ENCODE data around the gene KCNT1.

KCNT1 gene

DNA sequence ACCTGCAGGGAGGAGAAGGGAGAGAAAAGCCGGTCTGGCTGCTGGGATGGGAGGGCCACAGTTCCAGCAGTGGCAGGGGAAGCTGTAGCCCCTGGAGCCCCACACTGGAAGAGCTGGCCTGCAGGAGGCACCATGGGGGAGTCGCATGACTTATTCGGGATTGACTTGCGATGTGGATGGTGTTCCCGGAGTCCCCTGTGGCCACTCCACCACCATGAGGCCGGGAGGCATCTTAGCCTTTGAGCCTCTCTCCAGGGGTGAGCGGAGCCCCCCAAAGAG lies 92.0 kb downstream of the KCNT1 start:
- Histone ChIP-seq H3K9me3 (ENCODE audit: severe bottlenecking) (no peaks in the 10 kb centered on the region), H3K4me1 (ENCODE audit: insufficient read depth, poor library complexity, severe bottlenecking) (no peaks in the 10 kb centered on the region), H3K4me3 (ENCODE audit: severe bottlenecking) (no peak overlapping the region), H3K27ac (ENCODE audit: poor library complexity, severe bottlenecking) (no peak overlapping the region), H3K27me3 (ENCODE audit: insufficient read depth, poor library complexity, severe bottlenecking) (no peaks in the 10 kb centered on the region), H3K36me3 (ENCODE audit: low read depth) (no peaks in the 10 kb centered on the region)
- ATAC-seq (ENCODE audit: low read depth), result no peak
- TF ChIP-seq, protein P1, sequence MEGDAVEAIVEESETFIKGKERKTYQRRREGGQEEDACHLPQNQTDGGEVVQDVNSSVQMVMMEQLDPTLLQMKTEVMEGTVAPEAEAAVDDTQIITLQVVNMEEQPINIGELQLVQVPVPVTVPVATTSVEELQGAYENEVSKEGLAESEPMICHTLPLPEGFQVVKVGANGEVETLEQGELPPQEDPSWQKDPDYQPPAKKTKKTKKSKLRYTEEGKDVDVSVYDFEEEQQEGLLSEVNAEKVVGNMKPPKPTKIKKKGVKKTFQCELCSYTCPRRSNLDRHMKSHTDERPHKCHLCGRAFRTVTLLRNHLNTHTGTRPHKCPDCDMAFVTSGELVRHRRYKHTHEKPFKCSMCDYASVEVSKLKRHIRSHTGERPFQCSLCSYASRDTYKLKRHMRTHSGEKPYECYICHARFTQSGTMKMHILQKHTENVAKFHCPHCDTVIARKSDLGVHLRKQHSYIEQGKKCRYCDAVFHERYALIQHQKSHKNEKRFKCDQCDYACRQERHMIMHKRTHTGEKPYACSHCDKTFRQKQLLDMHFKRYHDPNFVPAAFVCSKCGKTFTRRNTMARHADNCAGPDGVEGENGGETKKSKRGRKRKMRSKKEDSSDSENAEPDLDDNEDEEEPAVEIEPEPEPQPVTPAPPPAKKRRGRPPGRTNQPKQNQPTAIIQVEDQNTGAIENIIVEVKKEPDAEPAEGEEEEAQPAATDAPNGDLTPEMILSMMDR (IDR thresholded peaks at IDR 0.05; ENCODE audit: poor library complexity, severe bottlenecking), result no peak
- no peak for DNase-seq (ENCODE audit: low spot score)

DNA sequence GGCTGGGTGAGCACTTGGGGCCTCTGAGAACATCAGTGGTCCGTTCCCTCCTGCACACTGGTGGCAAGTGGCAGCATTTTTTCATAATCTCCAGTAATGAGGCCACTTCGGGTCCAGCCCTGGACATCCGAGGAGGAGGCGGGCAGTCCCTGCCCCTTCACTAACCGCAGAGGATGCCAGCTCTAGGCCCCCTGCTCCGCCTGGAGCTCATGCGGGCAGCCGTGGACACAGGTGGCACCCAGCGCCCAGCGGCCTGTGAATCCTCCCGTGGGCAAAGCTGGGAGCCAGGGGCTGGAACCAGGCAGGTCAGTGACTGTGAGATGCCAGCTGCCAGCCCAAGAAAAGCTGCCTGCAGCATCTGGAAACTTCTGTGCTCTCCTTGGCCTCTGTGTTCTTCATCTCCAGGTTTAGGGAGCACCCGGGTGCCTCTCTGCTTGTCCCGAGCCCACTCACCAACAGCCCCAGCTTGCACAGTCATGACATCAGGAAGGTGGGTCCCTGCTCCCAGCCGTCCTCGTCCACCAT lies 92.4 kb downstream of the KCNT1 start:
- H3K27me3 ChIP-seq (ENCODE audit: insufficient read depth, poor library complexity, severe bottlenecking), result no peaks in the 10 kb centered on the region
- H3K9me3 ChIP-seq (ENCODE audit: severe bottlenecking), result no peaks in the 10 kb centered on the region
- H3K36me3 ChIP-seq (ENCODE audit: low read depth), result no peaks in the 10 kb centered on the region
- no peaks in the 10 kb centered on the region for H3K4me1 ChIP-seq (ENCODE audit: insufficient read depth, poor library complexity, severe bottlenecking)
- no peak for DNase-seq (ENCODE audit: low spot score)
- TF ChIP-seq, protein P1 (IDR thresholded peaks at IDR 0.05; ENCODE audit: poor library complexity, severe bottlenecking), result no peak
- no peak for ATAC-seq (ENCODE audit: low read depth)
- no peak overlapping the region for H3K27ac ChIP-seq (ENCODE audit: poor library complexity, severe bottlenecking)
- no peak overlapping the region for H3K4me3 ChIP-seq (ENCODE audit: severe bottlenecking)

DNA sequence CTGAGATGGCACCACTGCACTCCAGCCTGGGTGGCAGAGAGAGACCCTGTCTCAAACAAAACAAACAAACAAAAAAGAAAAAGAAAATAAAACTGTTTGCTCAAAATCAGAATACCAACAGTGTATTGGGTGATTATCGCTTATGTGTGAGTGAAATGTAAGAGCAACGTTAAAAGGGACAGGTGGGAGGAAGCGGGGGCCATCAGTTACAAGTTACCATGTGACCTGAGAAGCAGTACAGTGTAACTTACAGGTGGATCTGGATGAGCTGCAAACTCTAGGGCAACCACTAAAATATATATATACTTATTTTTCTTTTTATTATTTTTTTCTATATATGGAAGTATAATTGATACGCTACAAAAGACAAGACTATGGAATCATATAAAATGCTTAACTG lies 93.4 kb downstream of the KCNT1 start:
- no peak overlapping the region for H3K27ac ChIP-seq (ENCODE audit: poor library complexity, severe bottlenecking)
- no peaks in the 10 kb centered on the region for H3K27me3 ChIP-seq (ENCODE audit: insufficient read depth, poor library complexity, severe bottlenecking)
- DNase-seq (ENCODE audit: low spot score) (no peak), ATAC-seq (ENCODE audit: low read depth) (no peak)
- TF ChIP-seq, protein P1 (IDR thresholded peaks at IDR 0.05; ENCODE audit: poor library complexity, severe bottlenecking), result no peak
- H3K4me1 ChIP-seq (ENCODE audit: insufficient read depth, poor library complexity, severe bottlenecking), result no peaks in the 10 kb centered on the region
- H3K4me3 ChIP-seq (ENCODE audit: severe bottlenecking), result no peak overlapping the region
- no peaks in the 10 kb centered on the region for H3K36me3 ChIP-seq (ENCODE audit: low read depth)
- no peaks in the 10 kb centered on the region for H3K9me3 ChIP-seq (ENCODE audit: severe bottlenecking)

DNA sequence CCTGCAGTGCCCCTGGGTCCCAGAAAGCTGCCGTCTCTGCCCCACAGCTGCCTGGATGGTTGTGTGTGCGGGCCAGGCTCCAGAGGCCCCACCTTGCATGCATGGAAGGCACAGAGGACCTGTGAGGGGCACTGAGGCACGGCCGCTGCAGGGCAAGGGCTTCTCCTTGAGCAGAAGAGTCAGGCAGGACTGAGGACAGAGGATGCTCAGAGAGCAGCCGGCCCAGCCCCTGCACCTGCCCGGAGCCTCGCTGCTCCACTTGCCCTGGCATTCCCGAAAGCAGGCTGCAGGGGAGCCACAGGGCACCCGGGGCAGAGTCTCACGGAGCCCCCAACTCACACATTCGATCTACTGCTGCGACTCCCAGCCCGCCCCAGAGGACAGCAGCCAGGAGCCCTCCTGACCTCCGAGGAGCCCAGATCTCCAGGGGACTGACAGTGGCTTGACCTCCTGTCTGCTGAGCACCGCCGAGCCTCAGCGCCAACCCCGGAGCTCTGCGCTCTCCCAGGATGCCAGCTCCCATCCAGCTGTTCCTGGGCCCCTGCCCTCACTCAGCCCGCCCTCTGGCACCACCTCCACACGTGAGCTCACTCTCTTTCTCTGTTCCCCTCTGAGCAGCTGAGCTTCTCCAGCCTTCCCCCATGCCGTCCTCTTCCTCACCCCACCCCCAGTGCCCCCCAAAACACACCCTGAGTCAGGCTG lies 95.0 kb downstream of the KCNT1 start:
- DNase-seq (ENCODE audit: low spot score), result no peak
- Histone ChIP-seq H3K27me3 (ENCODE audit: insufficient read depth, poor library complexity, severe bottlenecking) (no peaks in the 10 kb centered on the region), H3K4me3 (ENCODE audit: severe bottlenecking) (no peak overlapping the region), H3K4me1 (ENCODE audit: insufficient read depth, poor library complexity, severe bottlenecking) (no peaks in the 10 kb centered on the region), H3K36me3 (ENCODE audit: low read depth) (no peaks in the 10 kb centered on the region), H3K27ac (ENCODE audit: poor library complexity, severe bottlenecking) (no peak overlapping the region), H3K9me3 (ENCODE audit: severe bottlenecking) (no peaks in the 10 kb centered on the region)
- ATAC-seq (ENCODE audit: low read depth), result peak; percentile 34; the same call in 1 of the 3 replicates
- TF ChIP-seq, protein P1 (IDR thresholded peaks at IDR 0.05; ENCODE audit: poor library complexity, severe bottlenecking), result no peak

DNA sequence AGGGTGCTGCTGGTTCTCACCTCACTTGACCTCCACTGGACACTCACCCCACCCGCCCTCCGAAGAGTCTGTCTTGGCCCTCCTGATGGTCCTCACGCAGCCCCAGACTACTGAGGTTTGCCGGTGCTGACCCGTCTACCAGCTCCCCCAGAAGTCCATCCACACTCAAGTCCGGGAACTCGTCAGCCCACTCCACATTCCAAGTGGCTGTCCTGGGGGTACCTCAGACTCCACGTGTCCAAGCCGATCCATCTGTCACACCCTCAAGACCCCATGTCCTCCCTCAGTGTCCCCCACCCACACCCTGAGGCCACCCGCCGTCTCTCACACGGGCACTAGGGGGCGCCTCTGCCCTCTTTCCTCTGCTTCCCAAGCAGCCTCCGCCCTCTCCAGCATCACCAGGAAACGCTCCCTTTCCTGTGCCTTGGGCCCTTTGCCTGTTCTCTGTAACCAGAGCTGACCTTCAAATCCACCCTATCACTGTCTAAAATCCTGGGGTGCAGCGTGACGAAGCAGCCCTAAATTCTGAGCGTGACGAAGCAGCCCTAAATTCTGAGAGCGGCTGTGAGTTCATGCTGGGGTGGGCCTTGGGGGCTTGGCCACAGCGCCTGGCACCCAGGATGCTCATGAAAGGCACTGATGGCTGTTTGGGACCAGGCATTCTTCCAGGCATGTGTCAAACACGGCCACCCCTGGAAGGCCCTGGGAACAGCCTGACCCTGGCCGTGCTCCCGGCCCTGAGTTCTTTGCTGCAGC lies 95.7 kb downstream of the KCNT1 start:
- no peaks in the 10 kb centered on the region for H3K36me3 ChIP-seq (ENCODE audit: low read depth)

More for the DNA sequence above, 95.7 kb downstream of the KCNT1 start:
- Histone ChIP-seq H3K9me3 (ENCODE audit: severe bottlenecking) (no peaks in the 10 kb centered on the region), H3K27me3 (ENCODE audit: insufficient read depth, poor library complexity, severe bottlenecking) (no peaks in the 10 kb centered on the region), H3K4me3 (ENCODE audit: severe bottlenecking) (no peak overlapping the region), H3K27ac (ENCODE audit: poor library complexity, severe bottlenecking) (no peak overlapping the region), H3K4me1 (ENCODE audit: insufficient read depth, poor library complexity, severe bottlenecking) (no peaks in the 10 kb centered on the region)
- peak; percentile 40; the same call in 2 of the 3 replicates for ATAC-seq (ENCODE audit: low read depth)
- DNase-seq (ENCODE audit: low spot score), result no peak
- TF ChIP-seq, protein P1 (IDR thresholded peaks at IDR 0.05; ENCODE audit: poor library complexity, severe bottlenecking), result peak; percentile 61
